Epithelial cell of umbilical artery (primary cell): Measurements from ENCODE around the gene FFAR1. TPM values are rescaled to one million over a fixed set of nuclear protein-coding genes. Genes with fewer than 3 reads are reported as not detected.

Experiments
- total RNA-seq: library from RNA; depleted of rRNA; stranded (reverse); fragments of >200 nt; gene quantifications from 2 replicates; pipeline ENCODE4 v1.2.3, GENCODE V29; 2014

Gene FFAR1, protein sequence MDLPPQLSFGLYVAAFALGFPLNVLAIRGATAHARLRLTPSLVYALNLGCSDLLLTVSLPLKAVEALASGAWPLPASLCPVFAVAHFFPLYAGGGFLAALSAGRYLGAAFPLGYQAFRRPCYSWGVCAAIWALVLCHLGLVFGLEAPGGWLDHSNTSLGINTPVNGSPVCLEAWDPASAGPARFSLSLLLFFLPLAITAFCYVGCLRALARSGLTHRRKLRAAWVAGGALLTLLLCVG (N-terminal part only)
- not detected in 2 replicates for total RNA-seq

DNA sequence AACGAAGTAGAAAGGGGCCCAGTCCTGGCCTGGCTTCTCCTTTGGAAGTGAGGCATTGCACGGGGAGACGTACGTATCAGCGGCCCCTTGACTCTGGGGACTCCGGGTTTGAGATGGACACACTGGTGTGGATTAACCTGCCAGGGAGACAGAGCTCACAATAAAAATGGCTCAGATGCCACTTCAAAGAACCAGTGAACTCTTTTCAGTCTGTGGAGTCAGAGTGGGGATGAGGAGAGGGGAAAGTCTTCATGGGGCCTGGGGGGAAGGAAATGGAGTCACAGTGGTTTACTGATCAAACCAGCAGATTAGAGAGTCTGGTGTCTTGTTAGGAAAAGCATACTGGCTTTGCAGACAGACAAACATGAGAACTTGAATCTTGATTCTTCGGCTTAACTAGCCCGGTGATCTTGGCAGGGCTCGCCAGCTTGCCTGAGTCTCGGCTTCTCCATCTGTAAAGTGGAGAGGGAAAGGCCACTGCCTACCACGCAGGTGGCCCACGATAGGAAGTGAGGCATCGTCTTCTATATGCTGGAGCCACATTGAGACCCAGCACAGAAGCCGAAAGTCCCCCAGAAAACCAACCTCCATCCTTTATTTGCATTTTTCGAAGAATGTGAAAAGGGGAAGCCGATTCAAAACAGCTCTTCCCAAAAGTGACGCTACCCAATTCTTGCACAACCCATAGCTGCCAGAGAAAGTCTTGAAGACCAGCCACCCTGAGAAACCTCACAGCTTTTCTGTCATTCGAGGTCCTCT lies at the start of gene FFAR1:
TSS of gene FFAR1 (plus strand) at position 732 of the 759 bp plus-strand sequence. CDS start 3,650 bp downstream, outside the sequence.

GRCh38 chr19:35328851-35329285 lies 18.8 kb upstream of the FFAR1 start, which contains the start of gene CD22:
CD22 (plus strand) TSS chr19:35329187; CDS start chr19:35332041, 2,854 bp downstream.

DNA sequence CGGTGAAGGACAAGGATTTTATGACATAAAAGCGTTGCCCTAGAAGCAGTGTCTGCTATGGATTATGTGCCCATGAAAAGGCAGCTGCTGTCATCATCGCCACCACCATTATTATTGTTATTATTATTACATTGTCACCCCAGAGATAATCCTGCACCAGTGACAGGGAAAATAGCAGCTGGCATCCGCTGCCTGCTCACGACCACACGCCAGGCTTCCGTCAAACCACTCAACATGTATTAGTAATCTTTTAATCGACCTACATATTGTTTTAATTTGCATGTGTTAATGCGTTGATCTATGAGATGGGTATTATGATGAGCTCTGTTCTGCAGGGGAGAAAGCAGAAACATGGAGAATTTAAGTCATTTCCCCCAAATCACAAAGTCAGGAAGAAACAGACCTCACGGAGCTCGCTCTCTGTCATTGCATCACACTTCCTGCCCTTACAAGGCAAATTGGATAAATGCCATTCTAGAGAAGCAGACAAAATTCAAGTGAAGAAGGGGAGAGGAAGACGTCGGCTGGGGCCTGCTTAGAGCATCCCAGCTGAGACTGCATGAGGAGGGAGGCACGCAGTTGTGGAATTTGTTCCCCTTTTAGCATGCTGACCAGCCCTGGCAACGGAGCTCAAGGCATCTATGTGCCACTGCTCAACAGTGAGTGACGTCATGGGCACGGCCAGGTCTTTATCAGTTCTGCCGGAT lies 10.3 kb downstream of the FFAR1 start, which contains the start of gene FFAR3:
TSS of gene FFAR3 (plus strand) at position 594 of the 707 bp plus-strand sequence. CDS start 431 bp downstream, outside the sequence.

GRCh38 chr19:35370722-35371121 lies 23.0 kb downstream of the FFAR1 start, which contains the start of gene GPR42:
GPR42 (plus strand) TSS chr19:35371068; CDS start chr19:35371360, 292 bp downstream.

Other genes starting within 250 kb of the FFAR1 start
- not detected in 2 replicates for gene FXYD3, start 232.1 kb upstream of the FFAR1 start, total RNA-seq
- gene LGI4, start 212.8 kb upstream of the FFAR1 start, total RNA-seq = not detected in 2 replicates
- not detected in 2 replicates for gene FXYD1, start 209.1 kb upstream of the FFAR1 start, total RNA-seq
- not detected in 2 replicates for gene FXYD7, start 204.6 kb upstream of the FFAR1 start, total RNA-seq
- 16.2 and 17.0 TPM in 2 replicates for gene FXYD5, start 193.2 kb upstream of the FFAR1 start, total RNA-seq
- gene FAM187B, start 119.2 kb upstream of the FFAR1 start, total RNA-seq = not detected in 2 replicates
- gene LSR, start 98.9 kb upstream of the FFAR1 start, total RNA-seq = 0.30 and 0.32 TPM in 2 replicates
- gene USF2, start 78.9 kb upstream of the FFAR1 start, total RNA-seq = 27.9 and 35.3 TPM in 2 replicates
- gene HAMP, start 65.4 kb upstream of the FFAR1 start, total RNA-seq = under 0.01 and 0.15 TPM in 2 replicates
- not detected in 2 replicates for gene MAG, start 55.7 kb upstream of the FFAR1 start, total RNA-seq
- gene CD22, start 18.7 kb upstream of the FFAR1 start, total RNA-seq = 0.46 TPM in 1 of 2 replicates, not detected in the other
- not detected in 2 replicates for gene FFAR3, start 10.6 kb downstream of the FFAR1 start, total RNA-seq
- not detected in 2 replicates for gene GPR42, start 23.2 kb downstream of the FFAR1 start, total RNA-seq
- gene FFAR2, start 100.4 kb downstream of the FFAR1 start, total RNA-seq = not detected in 2 replicates
- gene KRTDAP, start 142.6 kb downstream of the FFAR1 start, total RNA-seq = not detected in 2 replicates
- not detected in 2 replicates for gene DMKN, start 165.7 kb downstream of the FFAR1 start, total RNA-seq
- not detected in 2 replicates for gene SBSN, start 180.4 kb downstream of the FFAR1 start, total RNA-seq
- gene GAPDHS, start 185.6 kb downstream of the FFAR1 start, total RNA-seq = not detected in 2 replicates
- 72.6 and 78.6 TPM in 2 replicates for gene TMEM147, start 197.7 kb downstream of the FFAR1 start, total RNA-seq
- gene ATP4A, start 215.8 kb downstream of the FFAR1 start, total RNA-seq = not detected in 2 replicates
- gene PMIS2, start 238.3 kb downstream of the FFAR1 start, total RNA-seq = not detected in 2 replicates